ENCODE results near the gene NUPR2.
A peak's percentile ranks its signal among the peaks of the same experiment; 100 is the strongest.
"Not testable (repeated sequence)": the region's sequence is repeated elsewhere in the genome, so short reads cannot be mapped to it uniquely, and the experiment has no call there.

The NUPR2 gene

GRCh38 chr7:56078196-56078595 lies 38.0 kb downstream of the NUPR2 start:
- Histone ChIP-seq H3K4me2 (ENCODE audit: low read length) (no peak overlapping the region), H3K4me1 (ENCODE audit: control insufficient read depth, low read length) (peaks cover 4% of the 10 kb centered on the region), H4K20me1 (ENCODE audit: control insufficient read depth, insufficient read depth, low read depth, low read length) (peaks cover under 1% of the 10 kb centered on the region; the same call in 1 of the 2 replicates), H3K79me2 (ENCODE audit: control insufficient read depth, low read length) (no peaks in the 10 kb centered on the region), H3K27me3 (ENCODE audit: control insufficient read depth, low read length) (no peaks in the 10 kb centered on the region), H3K9me3 (ENCODE audit: control insufficient read depth, insufficient read depth, low read length) (no peaks in the 10 kb centered on the region), H3F3A (ENCODE audit: control insufficient read depth, insufficient read depth) (peaks cover 4% of the 10 kb centered on the region; the same call in 1 of the 2 replicates), H3K36me3 (ENCODE audit: control insufficient read depth, low read length) (peaks cover 49% of the 10 kb centered on the region), H3K9me2 (replicated peaks; ENCODE audit: control insufficient read depth, low read length) (no peaks in the 10 kb centered on the region), H3K27ac (ENCODE audit: low read depth, low read length) (no peak overlapping the region), H3K4me3 (ENCODE audit: low read length) (no peak overlapping the region)
- TF ChIP-seq EZH2phosphoT487 (IDR thresholded peaks at IDR 0.05; ENCODE audit: borderline replicate concordance, low read length), result no peak
- no peak for TF ChIP-seq CTCF (IDR thresholded peaks at IDR 0.05; ENCODE audit: low read depth, low read length, poor library complexity, severe bottlenecking)

DNA sequence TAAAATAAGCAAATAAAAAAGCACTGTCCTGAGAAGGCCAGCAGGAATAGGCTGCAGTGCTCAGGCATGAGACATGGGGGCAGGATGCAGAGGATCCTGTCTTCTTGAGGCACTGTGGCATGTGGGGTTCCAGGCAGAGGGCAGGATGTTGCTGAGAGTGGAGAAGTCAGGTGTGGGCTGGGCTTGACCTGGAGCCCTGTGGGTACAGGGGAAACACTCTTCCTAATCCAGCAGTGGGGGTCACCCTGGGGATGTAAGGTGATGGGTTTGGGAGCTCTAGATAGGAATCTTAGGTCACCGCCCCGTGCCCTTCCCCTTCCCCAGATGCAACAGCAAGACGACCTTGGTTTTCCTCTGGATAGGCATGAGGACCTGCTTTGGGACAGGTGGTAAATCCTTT lies 38.5 kb downstream of the NUPR2 start:
- Histone ChIP-seq H3K36me3 (ENCODE audit: control insufficient read depth, low read length) (peaks cover 54% of the 10 kb centered on the region), H3K79me2 (ENCODE audit: control insufficient read depth, low read length) (no peaks in the 10 kb centered on the region), H4K20me1 (ENCODE audit: control insufficient read depth, insufficient read depth, low read depth, low read length) (no peaks in the 10 kb centered on the region), H3K4me3 (ENCODE audit: low read length) (no peak overlapping the region), H3K27ac (ENCODE audit: low read depth, low read length) (no peak overlapping the region), H3K9me3 (ENCODE audit: control insufficient read depth, insufficient read depth, low read length) (no peaks in the 10 kb centered on the region), H3K4me2 (ENCODE audit: low read length) (no peak overlapping the region), H3K27me3 (ENCODE audit: control insufficient read depth, low read length) (no peaks in the 10 kb centered on the region), H3K9me2 (replicated peaks; ENCODE audit: control insufficient read depth, low read length) (no peaks in the 10 kb centered on the region), H3K4me1 (ENCODE audit: control insufficient read depth, low read length) (peaks cover 4% of the 10 kb centered on the region), H3F3A (ENCODE audit: control insufficient read depth, insufficient read depth) (peaks cover 9% of the 10 kb centered on the region)
- TF ChIP-seq EZH2phosphoT487 (IDR thresholded peaks at IDR 0.05; ENCODE audit: borderline replicate concordance, low read length) (no peak), CTCF (IDR thresholded peaks at IDR 0.05; ENCODE audit: low read depth, low read length, poor library complexity, severe bottlenecking) (no peak)

DNA sequence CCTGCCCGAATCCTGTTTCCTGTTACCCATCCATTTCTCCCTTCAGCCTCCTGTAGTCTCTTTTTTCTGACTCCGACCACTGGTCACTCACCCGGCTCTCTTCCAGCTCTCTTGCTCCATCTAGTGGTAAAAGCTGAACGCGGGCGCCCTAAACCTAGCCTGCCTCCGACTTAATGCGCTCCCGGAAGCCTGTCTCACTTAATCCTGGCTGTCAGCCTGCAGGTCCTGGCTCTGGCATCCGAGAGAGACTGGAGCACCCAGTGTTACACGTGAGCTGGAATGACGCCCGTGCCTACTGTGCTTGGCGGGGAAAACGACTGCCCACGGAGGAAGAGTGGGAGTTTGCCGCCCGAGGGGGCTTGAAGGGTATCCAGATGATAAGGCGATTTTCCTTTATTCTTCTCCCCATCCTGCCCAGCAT lies 41.8 kb downstream of the NUPR2 start:
- H3K4me2 ChIP-seq (ENCODE audit: low read length), result peak overlapping the region; percentile 3; the same call in 1 of the 2 replicates
- no peaks in the 10 kb centered on the region for H3K79me2 ChIP-seq (ENCODE audit: control insufficient read depth, low read length)
- H3K27me3 ChIP-seq (ENCODE audit: control insufficient read depth, low read length), result no peaks in the 10 kb centered on the region
- H3K4me1 ChIP-seq (ENCODE audit: control insufficient read depth, low read length), result peaks cover 4% of the 10 kb centered on the region
- no peak overlapping the region for H3K4me3 ChIP-seq (ENCODE audit: low read length)
- no peak overlapping the region for H3K27ac ChIP-seq (ENCODE audit: low read depth, low read length)
- peak; percentile 98 for TF ChIP-seq CTCF (IDR thresholded peaks at IDR 0.05; ENCODE audit: low read depth, low read length, poor library complexity, severe bottlenecking)
- no peak for TF ChIP-seq EZH2phosphoT487 (IDR thresholded peaks at IDR 0.05; ENCODE audit: borderline replicate concordance, low read length)
- H3K36me3 ChIP-seq (ENCODE audit: control insufficient read depth, low read length), result peaks cover 57% of the 10 kb centered on the region
- H3K9me2 ChIP-seq (replicated peaks; ENCODE audit: control insufficient read depth, low read length), result no peaks in the 10 kb centered on the region
- no peaks in the 10 kb centered on the region for H4K20me1 ChIP-seq (ENCODE audit: control insufficient read depth, insufficient read depth, low read depth, low read length)
- H3K9me3 ChIP-seq (ENCODE audit: control insufficient read depth, insufficient read depth, low read length), result no peaks in the 10 kb centered on the region
- H3F3A ChIP-seq (ENCODE audit: control insufficient read depth, insufficient read depth), result peaks cover 9% of the 10 kb centered on the region

DNA sequence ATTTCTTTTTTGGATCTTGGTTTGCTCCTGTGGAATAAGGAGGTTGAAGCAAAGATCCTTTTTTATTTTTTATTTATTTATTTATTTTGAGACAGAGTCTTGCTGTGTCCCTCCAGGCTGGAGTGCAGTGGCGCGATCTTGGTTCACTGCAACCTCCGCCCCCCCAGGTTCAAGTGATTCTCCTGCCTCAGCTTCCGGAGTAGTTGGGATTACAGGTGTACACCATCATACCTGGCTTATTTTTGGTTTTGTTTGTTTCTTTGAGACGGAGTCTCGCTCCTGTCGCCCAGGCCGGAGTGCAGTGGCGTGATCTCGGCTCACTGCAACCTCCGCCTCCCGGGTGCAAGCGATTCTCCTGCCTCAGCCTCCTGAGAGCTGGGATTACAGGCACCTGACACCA lies 49.8 kb downstream of the NUPR2 start:
- H3K9me2 ChIP-seq (replicated peaks; ENCODE audit: control insufficient read depth, low read length); H3K9me3 ChIP-seq (ENCODE audit: control insufficient read depth, insufficient read depth, low read length); H3K27ac ChIP-seq (ENCODE audit: low read depth, low read length); H4K20me1 ChIP-seq (ENCODE audit: control insufficient read depth, insufficient read depth, low read depth, low read length); H3K4me3 ChIP-seq (ENCODE audit: low read length); H3K27me3 ChIP-seq (ENCODE audit: control insufficient read depth, low read length); H3K4me2 ChIP-seq (ENCODE audit: low read length): not testable (repeated sequence)
- Histone ChIP-seq H3K79me2 (ENCODE audit: control insufficient read depth, low read length) (peaks cover 33% of the 10 kb centered on the region), H3F3A (ENCODE audit: control insufficient read depth, insufficient read depth) (peaks cover 29% of the 10 kb centered on the region), H3K4me1 (ENCODE audit: control insufficient read depth, low read length) (peaks cover 27% of the 10 kb centered on the region), H3K36me3 (ENCODE audit: control insufficient read depth, low read length) (peaks cover 64% of the 10 kb centered on the region)

All from DOHH2 (cell line).